Panc1 (cell line): ENCODE results near the gene CCDC9B. TPM values are rescaled to one million over a fixed set of nuclear protein-coding genes. Genes with fewer than 3 reads are reported as not detected.

Experiments used
- ATAC-seq: fragments of 200-7000 bp; cut with Tn5 transposase; 2 replicates; pipeline ENCODE4 v1.9.1; 2020; ENCODE audit warnings: mild to moderate bottlenecking, moderate library complexity
- BruUV-seq: library from RNA; stranded (reverse); fragments of 400-500 nt; replicated peaks from 2 replicates; lab custom pipeline; 2021; lab: Mats Ljungman, UMichigan
- CTCF ChIA-PET: fragments of 300-600 bp; sonication (Branson Sonifier 250); formaldehyde crosslinking; loops from one replicate; lab custom pipeline; 2022; ENCODE audit warnings: antibody characterized with exemption; lab: Charles Lee
- POLR2A ChIA-PET: fragments of 300-600 bp; sonication (Branson Sonifier 250); formaldehyde crosslinking; loops from one replicate; lab custom pipeline; 2022; ENCODE audit warnings: antibody characterized with exemption; lab: Charles Lee
- DNase-seq: peaks from one replicate; pipeline ENCODE4 v3.0.0-alpha.2; 2010; ENCODE audit warnings: low read depth, low spot score
- H3K27ac ChIP-seq: 2 replicates; pipeline ENCODE4 v1.5.1; 2011; ENCODE audit warnings: mild to moderate bottlenecking, low read length, inconsistent platforms
- H3K27me3 ChIP-seq: fragments of 200-500 bp; sonication (Bioruptor generic); 2 replicates; pipeline ENCODE4 v1.6.0; 2014; ENCODE audit warnings: low read length, inconsistent platforms; ENCODE audit not compliant: control insufficient read depth, insufficient read depth
- H3K36me3 ChIP-seq: fragments of 200-500 bp; sonication (Bioruptor generic); 2 replicates; pipeline ENCODE4 v1.5.1; 2014; ENCODE audit warnings: inconsistent platforms, mild to moderate bottlenecking, low read length, moderate library complexity; ENCODE audit not compliant: control insufficient read depth, insufficient read depth
- H3K4me1 ChIP-seq: 2 replicates; pipeline ENCODE4 v1.5.1; 2011; ENCODE audit warnings: inconsistent platforms, mild to moderate bottlenecking, low read length, moderate library complexity; ENCODE audit not compliant: control insufficient read depth, insufficient read depth
- H3K4me3 ChIP-seq, 2 experiments: 2 replicates each; pipeline ENCODE4 v1.5.1; 2011 to 2012; ENCODE audit warnings: low read depth in 2 of 2, low read length in 2 of 2, mild to moderate bottlenecking in 2 of 2, inconsistent platforms in 1 of 2, moderate library complexity in 1 of 2
- H3K9me3 ChIP-seq: fragments of 200-500 bp; sonication (Bioruptor generic); 2 replicates; pipeline ENCODE4 v1.5.1; 2014; ENCODE audit warnings: low read depth, mild to moderate bottlenecking, inconsistent platforms, low read length, moderate library complexity; ENCODE audit not compliant: control insufficient read depth, insufficient read depth
- CTCF ChIP-seq: fragments of 450-650 bp; IDR thresholded peaks from 2 replicates; pipeline ENCODE4 v1.5.1; 2017; ENCODE audit warnings: mild to moderate bottlenecking
- POLR2AphosphoS5 ChIP-seq: IDR thresholded peaks from 2 replicates; pipeline ENCODE4 v1.6.1; 2012; ENCODE audit warnings: mild to moderate bottlenecking, low read depth, low read length, moderate library complexity
- REST ChIP-seq, 2 experiments: IDR thresholded peaks; 2 replicates each; pipeline ENCODE4 v1.6.1; 2011 to 2012; ENCODE audit warnings: low read depth in 2 of 2, control low read depth in 1 of 2, low read length in 1 of 2, mild to moderate bottlenecking in 1 of 2, moderate library complexity in 1 of 2; ENCODE audit not compliant: insufficient read depth in 1 of 2
- SIN3A ChIP-seq: IDR thresholded peaks from 2 replicates; pipeline ENCODE4 v1.6.1; 2012; ENCODE audit warnings: low read depth, mild to moderate bottlenecking, low read length, moderate library complexity, borderline replicate concordance; ENCODE audit not compliant: insufficient read depth
- TCF7L2 ChIP-seq: IDR thresholded peaks from 2 replicates; pipeline ENCODE4 v1.6.1; 2011; ENCODE audit warnings: mild to moderate bottlenecking, low read depth, low read length, inconsistent platforms
- in situ Hi-C: cut with HindIII; loops from 2 replicates; pipeline ENCODE4 v1.10.0; 2016; ENCODE audit warnings: low sequenced_read_pairs, low pct_unique_long_range_greater_than_20kb
- intact Hi-C: fragments of 100-400 bp; cut with micrococcal nuclease; formaldehyde crosslinking; loops from one replicate; pipeline ENCODE4 v1.10.0; 2022; ENCODE audit not compliant: unreplicated experiment
- total RNA-seq: library from RNA; stranded (reverse); gene quantifications from one replicate; pipeline ENCODE4 v1.2.1, GENCODE V29; 2021; ENCODE audit not compliant: unreplicated experiment

CCDC9B gene
- total RNA-seq, 1 experiment from 2014 or later: 55.9 TPM

GRCh38 chr15:40328176-40328575 is 12.6 kb downstream of the CCDC9B start:
- DNase-seq (no peak), ATAC-seq (no peak)
- Histone ChIP-seq H3K9me3 (no peaks in the 10 kb centered on the region), H3K36me3 (no peaks in the 10 kb centered on the region), H3K4me3 (no peak overlapping the region), H3K27ac (peak overlapping the region; percentile 7; the same call in 1 of the 2 replicates), H3K4me1 (peaks cover 20% of the 10 kb centered on the region), H3K27me3 (no peaks in the 10 kb centered on the region)
- ChIA-PET CTCF (interaction anchor here (2.6 kb wide), 1 partner anchor 10 kb away, joined by 10 read pairs; no protein-coding TSS in a partner anchor), POLR2A (interaction anchor here (0.9 kb wide), 1 partner anchor 11 kb away, joined by 4 read pairs; no protein-coding TSS in a partner anchor)
- intact Hi-C loops (no loop called here), in situ Hi-C loops (no loop called here)
- no TSS peak for BruUV-seq
- TF ChIP-seq SIN3A (no peak), REST (IDR thresholded peaks at IDR 0.05; ENCODE audit: insufficient read depth in 1 of 2, low read depth in 2 of 2, low read length in 1 of 2) (no peak), POLR2AphosphoS5 (no peak), TCF7L2 (no peak)

- BruUV-seq: no TSS peak
- H3K4me1 ChIP-seq: peaks cover 25% of the 10 kb centered on the region
- no peak overlapping the region for H3K27ac ChIP-seq
- no peak overlapping the region for H3K4me3 ChIP-seq
- H3K36me3 ChIP-seq: no peaks in the 10 kb centered on the region
- ATAC-seq (no peak), DNase-seq (no peak)
- no peaks in the 10 kb centered on the region for H3K27me3 ChIP-seq
- CTCF ChIA-PET: interaction anchor here (2.6 kb wide), 1 partner anchor 11 kb away, joined by 10 read pairs; no protein-coding TSS in a partner anchor
- TF ChIP-seq CTCF: no peak
- no peak for TF ChIP-seq POLR2AphosphoS5
- no peak for TF ChIP-seq REST (IDR thresholded peaks at IDR 0.05; ENCODE audit: insufficient read depth in 1 of 2, low read depth in 2 of 2, low read length in 1 of 2)
- no peak for TF ChIP-seq SIN3A
- no peak for TF ChIP-seq TCF7L2
- in situ Hi-C loops (no loop called here), intact Hi-C loops (no loop called here)
- POLR2A ChIA-PET: interaction anchor here (0.9 kb wide), 1 partner anchor 12 kb away, joined by 4 read pairs; no protein-coding TSS in a partner anchor
- H3K9me3 ChIP-seq: no peaks in the 10 kb centered on the region
Measured at GRCh38 chr15:40327457-40327856, 13.3 kb downstream of the CCDC9B start.
